ENCODE measurements around the gene TRIM77. TPM values are rescaled to one million over a fixed set of nuclear protein-coding genes. Genes with fewer than 3 reads are reported as not detected.
"Not testable (repeated sequence)": the region's sequence is repeated elsewhere in the genome, so short reads cannot be mapped to it uniquely, and the experiment has no call there.

TRIM77 gene
- not detected in 3 replicates for total RNA-seq

GRCh38 chr11:89709999-89710398, at the start of gene TRIM77:
Gene TRIM77, plus strand, starts transcription at chr11:89710299. Its CDS starts 0 bp downstream, at chr11:89710299.
- peaks cover 24% of the 10 kb centered on the region for H3K27me3 Mint-ChIP-seq (ENCODE audit: low read depth)
- not testable (repeated sequence) for DNase-seq (ENCODE audit: low spot score in 2 of 2, unreplicated experiment in 2 of 2); H3K27ac Mint-ChIP-seq; H3K4me1 Mint-ChIP-seq; H3K36me3 Mint-ChIP-seq; H3K4me3 Mint-ChIP-seq; H3K9me3 Mint-ChIP-seq

- no peaks in the 10 kb centered on the region for H3K4me1 Mint-ChIP-seq
- no peak for DNase-seq (ENCODE audit: low spot score in 2 of 2, unreplicated experiment in 2 of 2)
- H3K4me3 Mint-ChIP-seq, result no peak overlapping the region
- no peak overlapping the region for H3K27ac Mint-ChIP-seq
- no peaks in the 10 kb centered on the region for H3K27me3 Mint-ChIP-seq (ENCODE audit: low read depth)
- TF ChIP-seq, protein P1, sequence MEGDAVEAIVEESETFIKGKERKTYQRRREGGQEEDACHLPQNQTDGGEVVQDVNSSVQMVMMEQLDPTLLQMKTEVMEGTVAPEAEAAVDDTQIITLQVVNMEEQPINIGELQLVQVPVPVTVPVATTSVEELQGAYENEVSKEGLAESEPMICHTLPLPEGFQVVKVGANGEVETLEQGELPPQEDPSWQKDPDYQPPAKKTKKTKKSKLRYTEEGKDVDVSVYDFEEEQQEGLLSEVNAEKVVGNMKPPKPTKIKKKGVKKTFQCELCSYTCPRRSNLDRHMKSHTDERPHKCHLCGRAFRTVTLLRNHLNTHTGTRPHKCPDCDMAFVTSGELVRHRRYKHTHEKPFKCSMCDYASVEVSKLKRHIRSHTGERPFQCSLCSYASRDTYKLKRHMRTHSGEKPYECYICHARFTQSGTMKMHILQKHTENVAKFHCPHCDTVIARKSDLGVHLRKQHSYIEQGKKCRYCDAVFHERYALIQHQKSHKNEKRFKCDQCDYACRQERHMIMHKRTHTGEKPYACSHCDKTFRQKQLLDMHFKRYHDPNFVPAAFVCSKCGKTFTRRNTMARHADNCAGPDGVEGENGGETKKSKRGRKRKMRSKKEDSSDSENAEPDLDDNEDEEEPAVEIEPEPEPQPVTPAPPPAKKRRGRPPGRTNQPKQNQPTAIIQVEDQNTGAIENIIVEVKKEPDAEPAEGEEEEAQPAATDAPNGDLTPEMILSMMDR (IDR thresholded peaks at IDR 0.05; ENCODE audit: unreplicated experiment), result no peak
- peaks cover 3% of the 10 kb centered on the region for H3K9me3 Mint-ChIP-seq
- no peaks in the 10 kb centered on the region for H3K36me3 Mint-ChIP-seq
Measured at GRCh38 chr11:89667001-89667400, 43.1 kb upstream of the TRIM77 start.

GRCh38 chr11:89668158-89668557, 41.9 kb upstream of the TRIM77 start:
- not testable (repeated sequence) for H3K36me3 Mint-ChIP-seq; H3K27me3 Mint-ChIP-seq (ENCODE audit: low read depth); H3K4me1 Mint-ChIP-seq; DNase-seq (ENCODE audit: low spot score in 2 of 2, unreplicated experiment in 2 of 2); H3K4me3 Mint-ChIP-seq; H3K27ac Mint-ChIP-seq; H3K9me3 Mint-ChIP-seq

- not testable (repeated sequence) for DNase-seq (ENCODE audit: low spot score in 2 of 2, unreplicated experiment in 2 of 2); H3K4me1 Mint-ChIP-seq; H3K27ac Mint-ChIP-seq; H3K27me3 Mint-ChIP-seq (ENCODE audit: low read depth); H3K36me3 Mint-ChIP-seq; H3K9me3 Mint-ChIP-seq; H3K4me3 Mint-ChIP-seq
Measured at GRCh38 chr11:89669586-89669985, 40.5 kb upstream of the TRIM77 start.

GRCh38 chr11:89669993-89670669, 40.0 kb upstream of the TRIM77 start:
- not testable (repeated sequence) for DNase-seq (ENCODE audit: low spot score in 2 of 2, unreplicated experiment in 2 of 2); H3K27ac Mint-ChIP-seq; H3K4me1 Mint-ChIP-seq

GRCh38 chr11:89672547-89672946, 37.6 kb upstream of the TRIM77 start:
- not testable (repeated sequence) for H3K27me3 Mint-ChIP-seq (ENCODE audit: low read depth); H3K4me1 Mint-ChIP-seq; H3K4me3 Mint-ChIP-seq; H3K36me3 Mint-ChIP-seq; H3K9me3 Mint-ChIP-seq; H3K27ac Mint-ChIP-seq; DNase-seq (ENCODE audit: low spot score in 2 of 2, unreplicated experiment in 2 of 2)

More at GRCh38 chr11:89669993-89670669, 40.0 kb upstream of the TRIM77 start:
- H3K4me3 Mint-ChIP-seq; H3K36me3 Mint-ChIP-seq; H3K9me3 Mint-ChIP-seq; H3K27me3 Mint-ChIP-seq (ENCODE audit: low read depth): not testable (repeated sequence)

- not testable (repeated sequence) for DNase-seq (ENCODE audit: low spot score in 2 of 2, unreplicated experiment in 2 of 2); H3K36me3 Mint-ChIP-seq; H3K4me3 Mint-ChIP-seq; H3K4me1 Mint-ChIP-seq; H3K9me3 Mint-ChIP-seq; H3K27ac Mint-ChIP-seq; H3K27me3 Mint-ChIP-seq (ENCODE audit: low read depth)
Measured at GRCh38 chr11:89673380-89673779, 36.7 kb upstream of the TRIM77 start.

GRCh38 chr11:89675383-89675782, 34.7 kb upstream of the TRIM77 start:
- H3K9me3 Mint-ChIP-seq; H3K27ac Mint-ChIP-seq; H3K36me3 Mint-ChIP-seq; H3K27me3 Mint-ChIP-seq (ENCODE audit: low read depth); DNase-seq (ENCODE audit: low spot score in 2 of 2, unreplicated experiment in 2 of 2); H3K4me3 Mint-ChIP-seq; H3K4me1 Mint-ChIP-seq: not testable (repeated sequence)

- not testable (repeated sequence) for H3K27me3 Mint-ChIP-seq (ENCODE audit: low read depth); DNase-seq (ENCODE audit: low spot score in 2 of 2, unreplicated experiment in 2 of 2); H3K9me3 Mint-ChIP-seq; H3K4me3 Mint-ChIP-seq; H3K27ac Mint-ChIP-seq; H3K36me3 Mint-ChIP-seq; H3K4me1 Mint-ChIP-seq
Measured at GRCh38 chr11:89675948-89676347, 34.2 kb upstream of the TRIM77 start.

DNA sequence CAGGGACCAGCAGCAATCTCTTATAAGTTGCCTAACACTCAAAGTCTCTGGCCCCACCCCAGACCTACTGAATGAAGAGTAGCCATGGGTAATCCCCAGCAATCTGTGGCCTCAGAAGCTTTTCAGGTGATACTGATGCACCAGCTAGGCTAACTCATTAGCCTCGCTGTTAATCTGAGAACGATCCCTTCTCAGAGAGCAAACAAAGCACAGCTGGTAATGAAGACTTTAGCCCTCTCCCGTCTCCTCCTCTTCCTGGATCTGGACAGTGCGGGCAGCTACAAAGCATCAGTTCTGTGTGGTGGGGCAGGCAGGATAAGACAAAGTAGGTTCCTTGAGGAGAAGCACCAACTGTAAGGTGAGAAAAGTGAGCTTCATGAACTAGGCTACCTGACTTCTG, 3.0 kb upstream of the TRIM77 start:
- not testable (repeated sequence) for H3K36me3 Mint-ChIP-seq; H3K9me3 Mint-ChIP-seq; H3K4me3 Mint-ChIP-seq; H3K4me1 Mint-ChIP-seq; H3K27ac Mint-ChIP-seq; DNase-seq (ENCODE audit: low spot score in 2 of 2, unreplicated experiment in 2 of 2)
- peaks cover 19% of the 10 kb centered on the region for H3K27me3 Mint-ChIP-seq (ENCODE audit: low read depth)

- H3K36me3 Mint-ChIP-seq; DNase-seq (ENCODE audit: low spot score in 2 of 2, unreplicated experiment in 2 of 2); H3K4me3 Mint-ChIP-seq; H3K4me1 Mint-ChIP-seq; H3K9me3 Mint-ChIP-seq; H3K27ac Mint-ChIP-seq: not testable (repeated sequence)
- peaks cover 11% of the 10 kb centered on the region for H3K27me3 Mint-ChIP-seq (ENCODE audit: low read depth)
Measured at GRCh38 chr11:89724866-89725498, 14.9 kb downstream of the TRIM77 start.

GRCh38 chr11:89730215-89730614, 20.1 kb downstream of the TRIM77 start:
- H3K27me3 Mint-ChIP-seq (ENCODE audit: low read depth); DNase-seq (ENCODE audit: low spot score in 2 of 2, unreplicated experiment in 2 of 2); H3K27ac Mint-ChIP-seq; H3K9me3 Mint-ChIP-seq; H3K36me3 Mint-ChIP-seq; H3K4me1 Mint-ChIP-seq; H3K4me3 Mint-ChIP-seq: not testable (repeated sequence)
